ENCODE measurements around the gene MTTP. TPM values are rescaled to one million over a fixed set of nuclear protein-coding genes. Genes with fewer than 3 reads are reported as not detected.

MTTP gene
- total RNA-seq, 1 donor from 2014 or later: not detected

DNA sequence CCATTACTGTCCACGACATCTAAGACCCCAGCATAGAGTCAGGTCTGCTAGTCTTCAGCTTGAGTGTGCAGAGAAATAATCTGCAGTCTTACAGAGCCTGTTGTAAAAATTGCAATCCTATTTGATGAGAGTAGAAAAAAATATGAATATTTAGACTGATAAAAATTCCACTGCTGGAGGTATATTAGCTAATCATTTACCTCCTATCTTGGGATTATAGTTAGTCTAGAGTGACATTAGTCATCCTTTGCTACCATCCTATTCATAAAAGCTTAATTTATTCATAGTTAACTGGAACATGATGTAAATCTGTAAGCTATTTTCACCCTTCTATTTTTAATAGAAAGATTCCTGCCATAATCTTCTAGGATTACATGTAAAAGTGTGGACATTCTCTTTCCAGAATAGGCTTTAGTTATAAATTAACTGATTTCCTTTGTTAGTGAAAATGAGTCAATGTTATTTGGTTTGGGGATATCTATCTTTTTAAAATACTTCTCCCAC lies 56.3 kb downstream of the MTTP start:
- no peak for DNase-seq (ENCODE audit: low spot score)
- Mint-ChIP-seq H3K36me3 (ENCODE audit: low read depth) (no peaks in the 10 kb centered on the region), H3K4me3 (ENCODE audit: unreplicated experiment) (no peak overlapping the region), H3K4me1 (ENCODE audit: low read depth) (no peaks in the 10 kb centered on the region), H3K9me3 (ENCODE audit: low read depth) (no peaks in the 10 kb centered on the region), H3K27me3 (ENCODE audit: low read depth) (peaks cover 20% of the 10 kb centered on the region), H3K27ac (ENCODE audit: unreplicated experiment) (no peak overlapping the region)
- TF ChIP-seq CTCF (IDR thresholded peaks at IDR 0.05): no peak

DNA sequence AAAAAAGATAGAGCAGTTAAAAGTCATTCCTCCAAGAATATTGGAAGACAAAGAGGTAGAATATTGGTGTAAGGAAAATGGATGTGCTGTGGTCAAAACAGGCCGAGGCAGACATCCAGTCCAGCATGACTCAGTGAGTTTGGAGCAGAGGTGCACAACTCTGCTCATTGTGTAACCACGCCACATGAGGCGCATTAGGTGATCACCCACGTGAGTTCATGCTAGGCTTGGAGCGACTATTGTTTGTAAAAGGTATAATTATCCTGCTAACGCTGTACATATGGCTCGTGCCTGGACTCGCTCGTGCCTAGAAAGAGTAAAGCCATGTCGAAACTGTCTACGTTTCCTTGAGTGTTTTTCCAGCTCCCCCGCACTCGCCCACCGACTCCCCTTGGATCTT lies 59.1 kb downstream of the MTTP start:
- Mint-ChIP-seq H3K36me3 (ENCODE audit: low read depth) (no peaks in the 10 kb centered on the region), H3K4me1 (ENCODE audit: low read depth) (no peaks in the 10 kb centered on the region), H3K9me3 (ENCODE audit: low read depth) (no peaks in the 10 kb centered on the region), H3K27ac (ENCODE audit: unreplicated experiment) (no peak overlapping the region), H3K4me3 (ENCODE audit: unreplicated experiment) (no peak overlapping the region), H3K27me3 (ENCODE audit: low read depth) (peaks cover 16% of the 10 kb centered on the region)
- no peak for TF ChIP-seq CTCF (IDR thresholded peaks at IDR 0.05)
- no peak for DNase-seq (ENCODE audit: low spot score)

DNA sequence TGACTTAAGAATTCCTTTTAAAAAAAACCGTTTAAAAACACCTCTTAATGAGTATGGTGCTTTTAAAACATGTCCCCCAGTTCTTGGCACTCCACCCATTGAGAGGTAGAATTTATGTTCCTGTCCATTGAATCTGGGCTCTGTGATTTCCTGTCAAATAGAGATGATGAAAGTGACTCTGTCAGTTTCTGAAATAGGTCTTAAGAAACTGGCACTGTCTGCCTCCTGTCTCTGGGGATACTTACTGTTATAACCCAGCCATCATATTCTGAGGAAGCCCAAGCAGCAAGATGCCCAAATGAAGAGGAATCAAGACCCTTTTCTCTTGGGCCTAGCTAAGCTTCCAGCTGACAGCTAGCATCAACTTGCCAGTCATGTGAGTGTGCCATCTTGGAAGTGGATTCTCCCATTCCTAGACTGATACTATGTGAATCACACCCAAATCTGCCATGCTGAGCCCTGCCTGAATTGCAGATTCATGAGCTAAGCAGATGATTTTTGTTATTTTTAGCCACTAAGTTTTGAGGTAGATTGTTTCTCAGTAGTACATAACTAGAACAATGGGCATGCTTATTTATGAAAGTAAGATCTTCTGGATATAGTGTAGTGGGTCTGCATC lies 60.2 kb downstream of the MTTP start:
- H3K27me3 Mint-ChIP-seq (ENCODE audit: low read depth): peaks cover 18% of the 10 kb centered on the region

DNA sequence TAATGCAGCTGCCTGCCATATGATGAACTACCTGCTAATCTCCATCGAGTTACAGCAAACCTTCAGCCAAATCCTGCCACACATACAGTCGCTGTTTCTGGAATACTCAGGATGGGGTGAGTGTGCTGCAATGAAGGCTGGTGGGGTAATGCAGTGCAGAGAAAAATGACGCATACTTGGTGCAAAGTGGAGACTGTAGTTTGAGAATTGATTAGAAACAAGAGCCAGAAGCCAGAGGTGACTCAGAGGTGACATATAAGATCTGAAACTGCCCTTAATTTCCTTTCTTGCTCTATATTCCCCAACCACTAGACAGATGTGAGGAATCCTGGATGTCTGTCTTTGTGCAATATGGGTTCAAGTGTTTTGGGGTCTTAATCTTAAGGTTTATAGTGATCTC lies 61.0 kb downstream of the MTTP start:
- no peaks in the 10 kb centered on the region for H3K4me1 Mint-ChIP-seq (ENCODE audit: low read depth)
- no peak for DNase-seq (ENCODE audit: low spot score)
- H3K9me3 Mint-ChIP-seq (ENCODE audit: low read depth): no peaks in the 10 kb centered on the region
- H3K27me3 Mint-ChIP-seq (ENCODE audit: low read depth): peaks cover 14% of the 10 kb centered on the region
- TF ChIP-seq CTCF (IDR thresholded peaks at IDR 0.05): no peak
- H3K27ac Mint-ChIP-seq (ENCODE audit: unreplicated experiment): no peak overlapping the region
- H3K4me3 Mint-ChIP-seq (ENCODE audit: unreplicated experiment): no peak overlapping the region
- no peaks in the 10 kb centered on the region for H3K36me3 Mint-ChIP-seq (ENCODE audit: low read depth)

More for the DNA sequence above, 60.2 kb downstream of the MTTP start:
- Mint-ChIP-seq H3K4me1 (ENCODE audit: low read depth) (no peaks in the 10 kb centered on the region), H3K4me3 (ENCODE audit: unreplicated experiment) (no peak overlapping the region), H3K9me3 (ENCODE audit: low read depth) (no peaks in the 10 kb centered on the region), H3K27ac (ENCODE audit: unreplicated experiment) (no peak overlapping the region), H3K36me3 (ENCODE audit: low read depth) (no peaks in the 10 kb centered on the region)
- no peak for DNase-seq (ENCODE audit: low spot score)
- TF ChIP-seq CTCF (IDR thresholded peaks at IDR 0.05): no peak

DNA sequence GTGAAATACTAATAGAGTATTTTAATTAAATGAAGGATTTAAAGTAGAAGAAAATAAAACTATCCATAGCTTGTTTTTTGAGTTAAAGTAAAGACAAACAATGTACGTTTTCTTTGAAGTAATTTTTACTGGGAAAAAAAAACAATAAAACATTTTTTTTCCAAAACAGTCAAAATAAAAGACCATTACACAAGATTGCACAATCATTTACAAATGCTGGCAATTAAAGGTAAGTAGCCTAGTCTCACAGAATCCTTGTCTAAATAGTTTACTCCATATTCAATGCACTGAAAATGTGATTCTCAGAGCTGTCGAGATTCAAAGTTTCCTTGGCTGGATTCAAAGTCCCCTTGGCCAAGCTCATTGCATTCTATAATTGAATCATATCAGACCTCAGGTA lies 61.8 kb downstream of the MTTP start:
- H3K4me1 Mint-ChIP-seq (ENCODE audit: low read depth): no peaks in the 10 kb centered on the region
- H3K36me3 Mint-ChIP-seq (ENCODE audit: low read depth): no peaks in the 10 kb centered on the region
- DNase-seq (ENCODE audit: low spot score): no peak
- H3K4me3 Mint-ChIP-seq (ENCODE audit: unreplicated experiment): no peak overlapping the region
- no peak for TF ChIP-seq CTCF (IDR thresholded peaks at IDR 0.05)
- H3K9me3 Mint-ChIP-seq (ENCODE audit: low read depth): no peaks in the 10 kb centered on the region
- peaks cover 14% of the 10 kb centered on the region for H3K27me3 Mint-ChIP-seq (ENCODE audit: low read depth)
- no peak overlapping the region for H3K27ac Mint-ChIP-seq (ENCODE audit: unreplicated experiment)
